Transverse colon (tissue), 4 donors: ENCODE measurements around the gene CWH43.
"Not testable (repeated sequence)": the region's sequence is repeated elsewhere in the genome, so short reads cannot be mapped to it uniquely, and the experiment has no call there.

Source experiments
- EP300 ChIP-seq: sonication (generic); formaldehyde crosslinking; IDR thresholded peaks from one replicate; pipeline ENCODE4 v1.6.1; 2017; ENCODE audit warnings: antibody characterized with exemption, low read depth
- POLR2AphosphoS5 ChIP-seq, 3 donors: sonication (generic); formaldehyde crosslinking; IDR thresholded peaks; one replicate each; pipeline ENCODE4 v1.6.1; 2016; ENCODE audit warnings: antibody characterized with exemption in 3 of 3
- TF ChIP-seq, protein P1 (sequence below), 5 experiments: fragments of 200-600 bp in 3 of 5; fragments of 450-650 bp in 2 of 5; sonication (generic) in 3 of 5; IDR thresholded peaks; 1 replicate in 2 of 5; 2 replicates in 3 of 5; pipeline ENCODE4 v1.5.1; 2016 to 2017; ENCODE audit warnings: antibody characterized with exemption in 5 of 5, inconsistent platforms in 3 of 5, mild to moderate bottlenecking in 2 of 5, moderate library complexity in 1 of 5

DNA sequence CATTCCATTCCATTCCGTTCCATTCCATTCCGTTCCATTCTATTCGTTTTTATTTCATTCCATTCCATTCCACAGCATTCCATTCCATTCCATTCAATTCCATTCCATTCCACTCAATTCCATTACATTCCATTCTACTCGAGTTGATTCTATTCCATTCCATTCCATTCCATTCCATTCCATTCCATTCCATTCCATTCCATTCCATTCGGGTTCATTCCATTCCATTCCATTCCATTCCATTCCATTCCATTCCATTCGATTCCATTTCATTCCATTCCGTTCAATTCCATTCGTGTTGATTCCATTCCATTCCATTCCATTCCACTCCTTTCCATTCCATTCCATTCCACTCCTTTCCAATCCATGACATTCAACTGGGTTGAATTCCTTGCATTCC lies 110.6 kb downstream of the CWH43 start:
- TF ChIP-seq, protein P1, sequence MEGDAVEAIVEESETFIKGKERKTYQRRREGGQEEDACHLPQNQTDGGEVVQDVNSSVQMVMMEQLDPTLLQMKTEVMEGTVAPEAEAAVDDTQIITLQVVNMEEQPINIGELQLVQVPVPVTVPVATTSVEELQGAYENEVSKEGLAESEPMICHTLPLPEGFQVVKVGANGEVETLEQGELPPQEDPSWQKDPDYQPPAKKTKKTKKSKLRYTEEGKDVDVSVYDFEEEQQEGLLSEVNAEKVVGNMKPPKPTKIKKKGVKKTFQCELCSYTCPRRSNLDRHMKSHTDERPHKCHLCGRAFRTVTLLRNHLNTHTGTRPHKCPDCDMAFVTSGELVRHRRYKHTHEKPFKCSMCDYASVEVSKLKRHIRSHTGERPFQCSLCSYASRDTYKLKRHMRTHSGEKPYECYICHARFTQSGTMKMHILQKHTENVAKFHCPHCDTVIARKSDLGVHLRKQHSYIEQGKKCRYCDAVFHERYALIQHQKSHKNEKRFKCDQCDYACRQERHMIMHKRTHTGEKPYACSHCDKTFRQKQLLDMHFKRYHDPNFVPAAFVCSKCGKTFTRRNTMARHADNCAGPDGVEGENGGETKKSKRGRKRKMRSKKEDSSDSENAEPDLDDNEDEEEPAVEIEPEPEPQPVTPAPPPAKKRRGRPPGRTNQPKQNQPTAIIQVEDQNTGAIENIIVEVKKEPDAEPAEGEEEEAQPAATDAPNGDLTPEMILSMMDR (IDR thresholded peaks at IDR 0.05): not testable (repeated sequence)
- not testable (repeated sequence) for TF ChIP-seq EP300; POLR2AphosphoS5 (IDR thresholded peaks at IDR 0.05)
